ENCODE measurements around the gene MAGEA11. TPM values are rescaled to one million over a fixed set of nuclear protein-coding genes. Genes with fewer than 3 reads are reported as not detected.

Gene MAGEA11
- total RNA-seq, 2 experiments from 2014 or later: not detected

- intact Hi-C loops (cut with micrococcal nuclease; ENCODE audit: unreplicated experiment): no loop called here
- Histone ChIP-seq H3K9me3 (ENCODE audit: low read length) (no peaks in the 10 kb centered on the region), H3K4me2 (ENCODE audit: low read length) (no peak overlapping the region), H3K4me1 (ENCODE audit: insufficient read depth, low read length, poor library complexity, severe bottlenecking) (peaks cover 6% of the 10 kb centered on the region), H4K20me1 (ENCODE audit: insufficient read depth, low read length) (no peaks in the 10 kb centered on the region), H2AFZ (ENCODE audit: low read length) (no peak overlapping the region), H3K9me2 (ENCODE audit: insufficient read depth, low read length) (no peaks in the 10 kb centered on the region), H3K36me3 (ENCODE audit: insufficient read depth, low read length) (no peaks in the 10 kb centered on the region), H3K27ac (ENCODE audit: low read depth, low read length, poor library complexity, severe bottlenecking) (no peak overlapping the region), H3K79me2 (ENCODE audit: insufficient read depth, low read depth, low read length) (no peaks in the 10 kb centered on the region), H3K4me3 (ENCODE audit: low read depth, low read length, poor library complexity, severe bottlenecking) (no peak overlapping the region)
- DNase-seq (ENCODE audit: low spot score): no peak
- no TSS peak for BruUV-seq (replicated peaks)
- TF ChIP-seq CTCF (conservative IDR thresholded peaks at IDR 0.05; ENCODE audit: low read length) (no peak), EZH2phosphoT487 (IDR thresholded peaks at IDR 0.05; ENCODE audit: borderline replicate concordance, low read depth, low read length) (no peak)
- CTCF ChIA-PET (ENCODE audit: unreplicated experiment): no interaction called here
- POLR2A ChIA-PET: no interaction called here
Observed at GRCh38 chrX:149713279-149714050, 1.6 kb downstream of the MAGEA11 start.

DNA sequence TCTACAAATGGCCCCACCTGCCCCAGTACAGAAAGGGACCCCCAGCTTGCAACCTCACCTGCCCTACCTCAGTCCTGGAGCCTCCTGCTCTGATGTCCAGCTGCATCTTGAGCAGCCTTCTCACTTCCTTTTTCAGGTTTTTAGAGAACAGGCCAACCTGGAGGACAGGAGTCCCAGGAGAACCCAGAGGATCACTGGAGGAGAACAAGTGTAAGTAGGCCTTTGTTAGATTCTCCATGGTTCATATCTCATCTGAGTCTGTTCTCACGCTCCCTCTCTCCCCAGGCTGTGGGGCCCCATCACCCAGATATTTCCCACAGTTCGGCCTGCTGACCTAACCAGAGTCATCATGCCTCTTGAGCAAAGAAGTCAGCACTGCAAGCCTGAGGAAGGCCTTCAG, 3.6 kb downstream of the MAGEA11 start:
- no peak overlapping the region for H2AFZ ChIP-seq (ENCODE audit: low read length)
- ChIA-PET CTCF (ENCODE audit: unreplicated experiment) (no interaction called here), POLR2A (no interaction called here)
- no peaks in the 10 kb centered on the region for H4K20me1 ChIP-seq (ENCODE audit: insufficient read depth, low read length)
- H3K9me2 ChIP-seq (ENCODE audit: insufficient read depth, low read length): no peaks in the 10 kb centered on the region
- intact Hi-C loops (cut with micrococcal nuclease; ENCODE audit: unreplicated experiment): no loop called here
- H3K36me3 ChIP-seq (ENCODE audit: insufficient read depth, low read length): no peaks in the 10 kb centered on the region
- peak; percentile 25 for DNase-seq (ENCODE audit: low spot score)
- H3K4me1 ChIP-seq (ENCODE audit: insufficient read depth, low read length, poor library complexity, severe bottlenecking): peaks cover 6% of the 10 kb centered on the region
- H3K4me3 ChIP-seq (ENCODE audit: low read depth, low read length, poor library complexity, severe bottlenecking): no peak overlapping the region
- no TSS peak for BruUV-seq (replicated peaks)
- H3K27ac ChIP-seq (ENCODE audit: low read depth, low read length, poor library complexity, severe bottlenecking): no peak overlapping the region
- H3K9me3 ChIP-seq (ENCODE audit: low read length): no peaks in the 10 kb centered on the region
- H3K79me2 ChIP-seq (ENCODE audit: insufficient read depth, low read depth, low read length): no peaks in the 10 kb centered on the region
- TF ChIP-seq EZH2phosphoT487 (IDR thresholded peaks at IDR 0.05; ENCODE audit: borderline replicate concordance, low read depth, low read length) (no peak), CTCF (conservative IDR thresholded peaks at IDR 0.05; ENCODE audit: low read length) (no peak)
- H3K4me2 ChIP-seq (ENCODE audit: low read length): no peak overlapping the region

DNA sequence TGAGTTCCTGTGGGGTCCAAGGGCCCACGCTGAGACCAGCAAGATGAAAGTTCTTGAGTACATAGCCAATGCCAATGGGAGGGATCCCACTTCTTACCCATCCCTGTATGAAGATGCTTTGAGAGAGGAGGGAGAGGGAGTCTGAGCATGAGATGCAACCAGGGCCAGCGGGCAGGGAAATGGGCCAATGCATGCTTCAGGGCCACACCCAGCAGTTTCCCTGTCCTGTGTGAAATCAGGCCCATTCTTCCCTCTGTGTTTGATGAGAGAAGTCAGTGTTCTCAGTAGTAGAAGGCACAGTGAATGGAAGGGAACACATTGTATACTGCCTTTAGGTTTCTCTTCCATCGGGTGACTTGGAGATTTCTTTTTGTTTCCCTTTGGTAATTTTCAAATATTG, 4.8 kb downstream of the MAGEA11 start:
- CTCF ChIA-PET (ENCODE audit: unreplicated experiment): no interaction called here
- Histone ChIP-seq H3K4me2 (ENCODE audit: low read length) (no peak overlapping the region), H3K4me1 (ENCODE audit: insufficient read depth, low read length, poor library complexity, severe bottlenecking) (peaks cover 6% of the 10 kb centered on the region), H3K9me3 (ENCODE audit: low read length) (no peaks in the 10 kb centered on the region), H2AFZ (ENCODE audit: low read length) (no peak overlapping the region), H3K9me2 (ENCODE audit: insufficient read depth, low read length) (no peaks in the 10 kb centered on the region), H3K36me3 (ENCODE audit: insufficient read depth, low read length) (no peaks in the 10 kb centered on the region), H3K4me3 (ENCODE audit: low read depth, low read length, poor library complexity, severe bottlenecking) (no peak overlapping the region), H3K79me2 (ENCODE audit: insufficient read depth, low read depth, low read length) (no peaks in the 10 kb centered on the region), H4K20me1 (ENCODE audit: insufficient read depth, low read length) (no peaks in the 10 kb centered on the region), H3K27ac (ENCODE audit: low read depth, low read length, poor library complexity, severe bottlenecking) (no peak overlapping the region)
- POLR2A ChIA-PET: no interaction called here
- BruUV-seq (replicated peaks): no TSS peak
- intact Hi-C loops (cut with micrococcal nuclease; ENCODE audit: unreplicated experiment): no loop called here
- TF ChIP-seq EZH2phosphoT487 (IDR thresholded peaks at IDR 0.05; ENCODE audit: borderline replicate concordance, low read depth, low read length): no peak
- TF ChIP-seq CTCF (conservative IDR thresholded peaks at IDR 0.05; ENCODE audit: low read length): no peak
- no peak for DNase-seq (ENCODE audit: low spot score)

Data from OCI-LY7 (cell line).